ENCODE results near the gene USP12.

The USP12 gene

GRCh38 chr13:27182054-27182453 is 10.4 kb upstream of the USP12 start:
- TF ChIP-seq, protein P1, sequence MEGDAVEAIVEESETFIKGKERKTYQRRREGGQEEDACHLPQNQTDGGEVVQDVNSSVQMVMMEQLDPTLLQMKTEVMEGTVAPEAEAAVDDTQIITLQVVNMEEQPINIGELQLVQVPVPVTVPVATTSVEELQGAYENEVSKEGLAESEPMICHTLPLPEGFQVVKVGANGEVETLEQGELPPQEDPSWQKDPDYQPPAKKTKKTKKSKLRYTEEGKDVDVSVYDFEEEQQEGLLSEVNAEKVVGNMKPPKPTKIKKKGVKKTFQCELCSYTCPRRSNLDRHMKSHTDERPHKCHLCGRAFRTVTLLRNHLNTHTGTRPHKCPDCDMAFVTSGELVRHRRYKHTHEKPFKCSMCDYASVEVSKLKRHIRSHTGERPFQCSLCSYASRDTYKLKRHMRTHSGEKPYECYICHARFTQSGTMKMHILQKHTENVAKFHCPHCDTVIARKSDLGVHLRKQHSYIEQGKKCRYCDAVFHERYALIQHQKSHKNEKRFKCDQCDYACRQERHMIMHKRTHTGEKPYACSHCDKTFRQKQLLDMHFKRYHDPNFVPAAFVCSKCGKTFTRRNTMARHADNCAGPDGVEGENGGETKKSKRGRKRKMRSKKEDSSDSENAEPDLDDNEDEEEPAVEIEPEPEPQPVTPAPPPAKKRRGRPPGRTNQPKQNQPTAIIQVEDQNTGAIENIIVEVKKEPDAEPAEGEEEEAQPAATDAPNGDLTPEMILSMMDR (IDR thresholded peaks at IDR 0.05; ENCODE audit: low read depth, low read length): no peak

DNA sequence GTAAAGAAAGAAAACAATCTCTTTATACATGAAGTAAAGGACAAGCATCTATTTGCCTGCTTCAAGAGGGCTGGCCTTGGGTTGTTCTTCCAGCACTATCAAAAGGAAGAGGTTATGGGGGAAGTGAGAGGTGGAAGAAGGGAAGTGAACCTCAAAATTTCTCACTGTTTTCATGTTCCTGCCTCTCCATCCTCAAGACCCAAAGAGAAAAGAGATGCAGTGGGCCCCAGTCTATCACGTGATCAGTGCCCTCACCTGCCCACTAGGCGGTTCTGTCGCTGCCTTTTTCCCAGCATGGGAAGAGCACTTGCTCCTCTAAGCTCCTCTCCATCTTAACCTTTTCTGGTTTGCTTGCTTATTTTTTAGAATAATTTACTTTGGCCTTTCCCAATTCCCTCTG is 6.2 kb upstream of the USP12 start:
- TF ChIP-seq, protein P1 (IDR thresholded peaks at IDR 0.05; ENCODE audit: low read depth, low read length): no peak
- no peak for DNase-seq (ENCODE audit: extremely low read depth, low read depth)

More at GRCh38 chr13:27182054-27182453, 10.4 kb upstream of the USP12 start:
- DNase-seq (ENCODE audit: extremely low read depth, low read depth): no peak

DNA sequence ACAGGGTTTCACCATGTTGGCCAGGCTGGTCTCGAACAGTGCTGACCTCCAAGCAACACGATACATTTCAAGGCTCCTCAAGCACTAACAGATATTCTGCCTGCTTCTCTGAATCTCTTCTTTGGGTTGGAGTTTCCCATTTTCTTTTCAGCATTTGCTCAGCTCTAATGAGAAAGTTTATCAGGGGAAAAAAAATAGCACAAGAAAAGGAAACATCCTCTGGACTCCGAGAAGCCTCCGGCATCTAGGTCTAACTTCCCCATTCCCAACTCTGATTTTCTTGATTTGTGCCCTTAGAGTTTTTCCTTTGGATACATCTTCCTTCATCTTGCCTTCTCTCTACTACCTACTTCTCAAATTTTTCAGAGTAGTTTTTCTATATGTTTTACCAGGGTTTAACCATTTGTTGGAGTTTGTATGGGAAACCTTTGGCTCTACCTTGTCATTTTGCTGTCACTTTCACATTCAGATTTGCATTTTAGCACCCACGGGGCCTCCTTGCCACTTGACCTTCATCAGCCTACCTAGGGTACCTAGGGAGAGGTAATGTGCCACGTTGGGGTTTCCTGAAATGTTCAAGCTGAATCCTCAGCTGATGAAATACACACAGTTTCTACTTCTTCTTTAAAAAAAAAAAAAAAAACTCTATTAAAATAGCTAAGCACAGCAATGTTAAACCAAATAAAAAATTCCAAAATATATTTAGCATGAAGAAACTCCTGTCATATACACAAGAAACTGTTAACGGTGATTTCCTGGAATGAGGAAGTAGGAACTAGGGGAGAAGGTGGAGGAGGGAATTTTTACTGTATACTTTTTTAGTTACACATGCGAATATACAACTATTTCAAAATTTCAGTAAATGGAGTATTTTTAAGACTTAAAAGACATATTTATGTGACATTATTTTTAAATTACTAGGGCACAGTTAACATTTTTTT is 5.1 kb upstream of the USP12 start:
- no peak for DNase-seq (ENCODE audit: extremely low read depth, low read depth)
- TF ChIP-seq, protein P1 (IDR thresholded peaks at IDR 0.05; ENCODE audit: low read depth, low read length): no peak

DNA sequence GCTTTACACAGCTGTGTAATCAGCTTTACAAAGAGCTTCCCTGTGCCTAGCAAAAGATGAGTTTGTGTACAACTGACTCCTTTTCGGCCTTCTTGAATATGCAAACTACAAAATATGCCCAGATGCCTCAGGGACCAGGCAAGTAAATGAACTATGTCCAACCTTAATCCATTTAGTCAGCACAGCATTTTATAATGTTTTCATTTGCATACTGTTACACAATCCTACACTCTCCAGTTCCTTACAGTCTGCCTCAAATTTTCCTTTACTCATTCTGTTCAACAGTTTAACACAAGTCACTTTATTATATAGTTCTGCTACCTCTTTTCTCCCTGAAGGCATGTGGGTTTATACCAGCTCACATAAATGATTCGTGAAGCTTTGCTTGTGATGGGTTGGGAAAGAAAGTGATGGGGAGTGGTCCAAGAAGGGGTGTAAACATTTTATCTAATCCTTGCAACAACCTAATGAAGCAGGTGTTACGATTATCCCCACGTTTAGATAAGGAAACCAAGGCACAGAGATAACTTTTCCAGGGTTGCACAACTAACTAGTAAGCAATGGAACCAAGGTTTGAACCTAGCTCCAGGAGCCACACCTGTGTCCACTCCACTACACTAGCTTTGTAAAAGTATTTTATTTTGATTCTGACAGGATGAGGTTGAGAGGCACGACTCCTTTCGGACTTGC is 3.3 kb upstream of the USP12 start:
- TF ChIP-seq, protein P1 (IDR thresholded peaks at IDR 0.05; ENCODE audit: low read depth, low read length): no peak
- no peak for DNase-seq (ENCODE audit: extremely low read depth, low read depth)

- TF ChIP-seq, protein P1 (IDR thresholded peaks at IDR 0.05; ENCODE audit: low read depth, low read length): no peak
- DNase-seq (ENCODE audit: extremely low read depth, low read depth): no peak
Measured at GRCh38 chr13:27172495-27172842, 858 bp upstream of the USP12 start.

DNA sequence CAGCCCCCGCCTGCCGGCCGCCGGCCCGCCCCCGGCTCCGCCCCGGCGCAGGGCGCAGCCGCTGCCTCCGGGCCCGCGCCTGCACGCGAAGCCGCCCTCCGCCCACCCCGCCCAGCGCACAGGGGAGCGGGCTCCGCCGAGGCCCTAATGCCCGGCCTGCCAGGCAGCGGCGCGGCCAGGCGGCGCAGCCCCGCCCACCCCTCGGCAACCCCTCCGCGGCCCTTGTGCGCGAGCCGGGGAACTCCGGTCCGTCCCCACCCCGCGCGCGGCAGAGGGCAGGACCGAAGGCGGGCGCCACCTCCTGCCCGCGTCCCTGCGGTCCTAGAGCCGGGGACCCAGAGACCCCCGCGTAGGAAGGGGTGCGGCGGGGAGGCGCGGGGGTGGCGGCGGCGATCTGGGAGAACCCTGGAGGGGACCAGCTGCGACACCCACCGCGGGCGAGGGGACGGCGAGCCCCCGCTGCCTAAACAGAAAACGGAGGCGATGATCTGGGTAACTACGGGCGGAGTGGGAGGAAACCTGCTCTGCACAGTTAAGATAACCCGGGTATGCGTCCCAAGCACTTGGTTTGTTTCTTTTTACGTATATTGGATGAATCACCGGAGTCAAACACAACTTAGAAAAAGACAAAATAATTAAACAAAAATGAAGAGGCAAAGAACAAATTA is 350 bp upstream of the USP12 start:
- TF ChIP-seq, protein P1 (IDR thresholded peaks at IDR 0.05; ENCODE audit: low read depth, low read length): no peak; the same call in 1 of the 2 replicates
- peak; percentile 89 for DNase-seq (ENCODE audit: extremely low read depth, low read depth)

Measured in AG09319 (cell line).